Measurements from ENCODE around the gene RPS15. TPM values are rescaled to one million over a fixed set of nuclear protein-coding genes. Genes with fewer than 3 reads are reported as not detected.

RPS15 gene
- total and polyA plus RNA-seq, 2 of the 13 experiments (the other 11 are each of a cell fraction or from before 2014, with no cell fraction given), result 695 to 1,411 TPM

DNA sequence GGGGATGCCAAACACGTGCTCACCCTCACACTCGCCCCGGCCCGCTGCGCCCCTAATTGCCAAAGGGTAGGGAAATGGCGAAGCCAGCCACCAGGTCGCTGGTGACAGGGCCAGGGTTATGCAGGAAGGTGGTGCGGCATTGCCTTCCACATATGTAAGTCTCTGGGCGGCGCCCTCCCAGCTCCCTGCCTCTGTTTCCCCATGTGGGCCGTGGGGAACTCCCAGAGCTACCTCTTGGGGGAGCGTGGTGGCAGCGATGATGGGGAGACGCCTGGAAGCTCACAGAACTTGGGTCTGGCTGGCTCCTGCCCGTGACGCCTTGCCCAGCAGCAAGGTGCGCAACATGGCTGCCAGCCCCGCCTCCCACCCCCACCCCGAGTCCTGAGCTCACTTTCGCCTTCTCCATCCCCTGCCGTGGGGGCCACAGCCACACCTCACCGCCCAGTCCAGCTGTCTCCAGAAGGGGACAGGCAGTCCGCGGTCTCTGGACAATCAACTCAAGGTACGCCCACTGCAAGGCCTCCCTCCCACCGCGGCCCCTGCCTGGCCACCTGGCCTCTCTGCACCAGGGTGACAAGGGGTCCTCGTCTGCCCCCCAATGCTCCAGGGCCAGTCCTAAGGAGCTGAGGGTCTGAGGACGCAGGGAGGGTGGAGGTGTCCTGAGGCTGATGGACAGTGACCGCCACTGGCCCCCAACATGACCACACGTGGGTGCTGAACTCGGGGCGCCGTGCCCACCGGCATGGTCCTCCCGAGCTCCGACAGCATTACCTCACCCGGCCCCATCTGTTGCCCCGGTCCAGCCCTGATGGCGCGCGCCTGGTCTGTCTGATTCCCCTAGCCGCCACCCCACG lies 34.3 kb downstream of the RPS15 start (continued):
- TF ChIP-seq, protein P1, sequence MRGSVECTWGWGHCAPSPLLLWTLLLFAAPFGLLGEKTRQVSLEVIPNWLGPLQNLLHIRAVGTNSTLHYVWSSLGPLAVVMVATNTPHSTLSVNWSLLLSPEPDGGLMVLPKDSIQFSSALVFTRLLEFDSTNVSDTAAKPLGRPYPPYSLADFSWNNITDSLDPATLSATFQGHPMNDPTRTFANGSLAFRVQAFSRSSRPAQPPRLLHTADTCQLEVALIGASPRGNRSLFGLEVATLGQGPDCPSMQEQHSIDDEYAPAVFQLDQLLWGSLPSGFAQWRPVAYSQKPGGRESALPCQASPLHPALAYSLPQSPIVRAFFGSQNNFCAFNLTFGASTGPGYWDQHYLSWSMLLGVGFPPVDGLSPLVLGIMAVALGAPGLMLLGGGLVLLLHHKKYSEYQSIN (CRISPR knock-in tag; IDR thresholded peaks at IDR 0.05; ENCODE audit: borderline replicate concordance), result no peak
- TF ChIP-seq NR2C2 (CRISPR knock-in tag; IDR thresholded peaks at IDR 0.05; ENCODE audit: borderline replicate concordance) (no peak), NONO (IDR thresholded peaks at IDR 0.05) (no peak), NONO (CRISPR knock-in tag; conservative IDR thresholded peaks at IDR 0.05) (0 out of 2 replicates have a peak, but pooled peaks have one; percentile 23), SCMH1 (CRISPR knock-in tag; IDR thresholded peaks at IDR 0.05; ENCODE audit: borderline replicate concordance) (no peak), JUN (CRISPR knock-in tag; IDR thresholded peaks at IDR 0.05) (no peak), ZNF274 (CRISPR knock-in tag; IDR thresholded peaks at IDR 0.05) (no peak), CENPT (CRISPR knock-in tag; IDR thresholded peaks at IDR 0.05; ENCODE audit: low read depth) (0 out of 2 replicates have a peak, but pooled peaks have one; percentile 27), AKAP8 (CRISPR knock-in tag; IDR thresholded peaks at IDR 0.05) (0 out of 2 replicates have a peak, but pooled peaks have one; percentile 77), AGO2 (optimal IDR thresholded peaks at IDR 0.05; ENCODE audit: low read depth, low read length) (peak; percentile 44), ZNF891 (CRISPR knock-in tag; IDR thresholded peaks at IDR 0.05) (no peak), DMAP1 (CRISPR knock-in tag; IDR thresholded peaks at IDR 0.05) (no peak), SPEN (CRISPR knock-in tag; IDR thresholded peaks at IDR 0.05; ENCODE audit: low read depth) (no peak), AGO1 (IDR thresholded peaks at IDR 0.05; ENCODE audit: low read depth, low read length, poor library complexity, severe bottlenecking) (peak; percentile 77), GATAD1 (CRISPR knock-in tag; IDR thresholded peaks at IDR 0.05) (no peak), MTA1 (CRISPR knock-in tag; IDR thresholded peaks at IDR 0.05; ENCODE audit: borderline replicate concordance) (no peak), JARID2 (CRISPR knock-in tag; IDR thresholded peaks at IDR 0.05; ENCODE audit: insufficient replicate concordance) (no peak)
- TF ChIP-seq, protein P2, sequence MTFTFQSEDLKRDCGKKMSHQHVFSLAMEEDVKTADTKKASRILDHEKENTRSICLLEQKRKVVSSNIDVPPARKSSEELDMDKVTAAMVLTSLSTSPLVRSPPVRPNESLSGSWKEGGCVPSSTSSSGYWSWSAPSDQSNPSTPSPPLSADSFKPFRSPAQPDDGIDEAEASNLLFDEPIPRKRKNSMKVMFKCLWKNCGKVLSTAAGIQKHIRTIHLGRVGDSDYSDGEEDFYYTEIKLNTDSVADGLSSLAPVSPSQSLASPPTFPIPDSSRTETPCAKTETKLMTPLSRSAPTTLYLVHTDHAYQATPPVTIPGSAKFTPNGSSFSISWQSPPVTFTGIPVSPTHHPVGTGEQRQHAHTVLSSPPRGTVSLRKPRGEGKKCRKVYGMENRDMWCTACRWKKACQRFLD (CRISPR knock-in tag; IDR thresholded peaks at IDR 0.05; ENCODE audit: borderline replicate concordance), result no peak
- TF ChIP-seq, protein P3, sequence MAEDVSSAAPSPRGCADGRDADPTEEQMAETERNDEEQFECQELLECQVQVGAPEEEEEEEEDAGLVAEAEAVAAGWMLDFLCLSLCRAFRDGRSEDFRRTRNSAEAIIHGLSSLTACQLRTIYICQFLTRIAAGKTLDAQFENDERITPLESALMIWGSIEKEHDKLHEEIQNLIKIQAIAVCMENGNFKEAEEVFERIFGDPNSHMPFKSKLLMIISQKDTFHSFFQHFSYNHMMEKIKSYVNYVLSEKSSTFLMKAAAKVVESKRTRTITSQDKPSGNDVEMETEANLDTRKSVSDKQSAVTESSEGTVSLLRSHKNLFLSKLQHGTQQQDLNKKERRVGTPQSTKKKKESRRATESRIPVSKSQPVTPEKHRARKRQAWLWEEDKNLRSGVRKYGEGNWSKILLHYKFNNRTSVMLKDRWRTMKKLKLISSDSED (CRISPR knock-in tag; IDR thresholded peaks at IDR 0.05), result no peak
- TF ChIP-seq, protein P4, sequence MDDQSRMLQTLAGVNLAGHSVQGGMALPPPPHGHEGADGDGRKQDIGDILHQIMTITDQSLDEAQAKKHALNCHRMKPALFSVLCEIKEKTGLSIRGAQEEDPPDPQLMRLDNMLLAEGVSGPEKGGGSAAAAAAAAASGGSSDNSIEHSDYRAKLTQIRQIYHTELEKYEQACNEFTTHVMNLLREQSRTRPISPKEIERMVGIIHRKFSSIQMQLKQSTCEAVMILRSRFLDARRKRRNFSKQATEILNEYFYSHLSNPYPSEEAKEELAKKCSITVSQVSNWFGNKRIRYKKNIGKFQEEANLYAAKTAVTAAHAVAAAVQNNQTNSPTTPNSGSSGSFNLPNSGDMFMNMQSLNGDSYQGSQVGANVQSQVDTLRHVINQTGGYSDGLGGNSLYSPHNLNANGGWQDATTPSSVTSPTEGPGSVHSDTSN (CRISPR knock-in tag; IDR thresholded peaks at IDR 0.05; ENCODE audit: borderline replicate concordance), result no peak
- TF ChIP-seq, protein P5, sequence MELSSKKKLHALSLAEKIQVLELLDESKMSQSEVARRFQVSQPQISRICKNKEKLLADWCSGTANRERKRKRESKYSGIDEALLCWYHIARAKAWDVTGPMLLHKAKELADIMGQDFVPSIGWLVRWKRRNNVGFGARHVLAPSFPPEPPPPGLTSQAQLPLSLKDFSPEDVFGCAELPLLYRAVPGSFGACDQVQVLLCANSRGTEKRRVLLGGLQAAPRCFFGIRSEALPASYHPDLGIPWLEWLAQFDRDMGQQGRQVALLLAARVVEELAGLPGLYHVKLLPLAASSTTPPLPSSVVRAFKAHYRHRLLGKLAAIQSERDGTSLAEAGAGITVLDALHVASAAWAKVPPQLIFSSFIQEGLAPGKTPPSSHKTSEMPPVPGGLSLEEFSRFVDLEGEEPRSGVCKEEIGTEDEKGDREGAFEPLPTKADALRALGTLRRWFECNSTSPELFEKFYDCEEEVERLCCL (CRISPR knock-in tag; IDR thresholded peaks at IDR 0.05; ENCODE audit: borderline replicate concordance), result no peak
